Smooth muscle cell (in vitro differentiated cells): ENCODE results near the gene CTNNA1. TPM values are rescaled to one million over a fixed set of nuclear protein-coding genes. Genes with fewer than 3 reads are reported as not detected.
"Not testable (repeated sequence)": the region's sequence is repeated elsewhere in the genome, so short reads cannot be mapped to it uniquely, and the experiment has no call there.

ENCODE experiments used
- DNase-seq: peaks from one replicate; lab custom pipeline; 2025; ENCODE audit not compliant: unreplicated experiment; lab: John Stamatoyannopoulos, UW
- H2AFZ ChIP-seq: fragments of 200-600 bp; sonication (generic); 2 replicates; pipeline ENCODE4 v1.6.0; 2016; ENCODE audit warnings: antibody characterized with exemption, low read depth, mild to moderate bottlenecking
- H3F3A ChIP-seq: fragments of 200-600 bp; sonication (generic); 2 replicates; pipeline ENCODE4 v1.6.0; 2017; ENCODE audit warnings: antibody characterized with exemption, low read depth
- H3K27ac ChIP-seq: fragments of 200-600 bp; sonication (generic); 2 replicates; pipeline ENCODE4 v1.5.1; 2016; ENCODE audit warnings: low read depth, mild to moderate bottlenecking
- H3K27me3 ChIP-seq: fragments of 200-600 bp; sonication (generic); 2 replicates; pipeline ENCODE4 v1.6.1; 2016; ENCODE audit warnings: low read depth, mild to moderate bottlenecking
- H3K36me3 ChIP-seq: fragments of 200-600 bp; sonication (generic); 2 replicates; pipeline ENCODE4 v1.5.1; 2016; ENCODE audit warnings: low read depth
- H3K4me1 ChIP-seq: fragments of 200-600 bp; sonication (generic); 2 replicates; pipeline ENCODE4 v1.5.1; 2016; ENCODE audit warnings: low read depth
- H3K4me2 ChIP-seq: fragments of 200-600 bp; sonication (generic); 2 replicates; pipeline ENCODE4 v1.6.0; 2016; ENCODE audit warnings: mild to moderate bottlenecking
- H3K4me3 ChIP-seq: fragments of 200-600 bp; sonication (generic); 2 replicates; pipeline ENCODE4 v1.5.1; 2016; ENCODE audit warnings: mild to moderate bottlenecking
- H3K79me2 ChIP-seq: fragments of 200-600 bp; sonication (generic); 2 replicates; pipeline ENCODE4 v1.6.0; 2016; ENCODE audit warnings: low read depth, mild to moderate bottlenecking
- H3K9ac ChIP-seq: fragments of 200-600 bp; sonication (generic); 2 replicates; pipeline ENCODE4 v1.6.0; 2016; ENCODE audit warnings: low read depth
- H3K9me3 ChIP-seq: fragments of 200-600 bp; sonication (generic); replicated peaks from 2 replicates; pipeline ENCODE4 v1.5.1; 2016; ENCODE audit warnings: low read depth
- H4K20me1 ChIP-seq: fragments of 200-600 bp; sonication (generic); 2 replicates; pipeline ENCODE4 v1.6.0; 2016; ENCODE audit warnings: low read depth
- WGBS: methylation state at CpG from one replicate; pipeline ENCODE4 v1.1.7; 2016; ENCODE audit warnings: low lambda C conversion rate; 5-methylcytosine and 5-hydroxymethylcytosine counted together
- polyA plus RNA-seq: library from polyadenylated mRNA; unstranded; fragments of >200 nt; fragmentation: Nextera tagmentation; extraction: Ambion mirVana; gene quantifications from 2 replicates; pipeline ENCODE4 v1.2.1, GENCODE V29; 2016
- total RNA-seq: library from RNA; depleted of rRNA; stranded (reverse); fragments of >200 nt; gene quantifications from 2 replicates; pipeline ENCODE4 v1.2.3, GENCODE V29; 2014
- TF ChIP-seq, protein P1 (sequence below): fragments of 200-600 bp; sonication (generic); IDR thresholded peaks from 2 replicates; pipeline ENCODE4 v1.5.1; 2017; ENCODE audit warnings: borderline replicate concordance, mild to moderate bottlenecking, antibody characterized with exemption; ENCODE audit not compliant: insufficient read depth, poor library complexity, severe bottlenecking

The CTNNA1 gene
- total and polyA plus RNA-seq, 2 experiments from 2014 or later = 149 to 251 TPM

DNA sequence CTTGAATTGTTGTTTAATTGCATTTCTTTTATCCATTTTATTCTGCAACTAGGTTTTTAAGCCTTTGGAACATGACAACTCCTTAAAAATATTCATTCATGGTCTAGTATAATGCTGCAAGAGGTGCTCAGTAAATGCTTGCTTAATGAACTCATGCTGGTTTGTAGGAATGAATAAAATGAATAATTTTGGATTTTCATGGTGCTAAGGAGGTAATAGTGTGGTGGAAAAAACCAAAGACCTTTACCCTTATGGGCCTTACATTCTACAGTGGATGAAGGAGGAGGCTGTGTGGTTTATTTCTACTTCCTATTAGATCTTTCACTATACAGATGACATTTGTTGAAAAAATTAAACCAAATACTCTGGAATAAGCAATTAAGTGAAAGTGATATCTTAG, 78.5 kb downstream of the CTNNA1 start:
- H3K4me3 ChIP-seq = no peak overlapping the region
- H3K79me2 ChIP-seq = peaks cover 84% of the 10 kb centered on the region
- peaks cover 12% of the 10 kb centered on the region for H3F3A ChIP-seq
- peak overlapping the region; percentile 38 for H3K4me2 ChIP-seq
- peaks cover 99% of the 10 kb centered on the region for H4K20me1 ChIP-seq
- H3K4me1 ChIP-seq = peaks cover 28% of the 10 kb centered on the region
- H3K36me3 ChIP-seq = peaks cover 17% of the 10 kb centered on the region
- TF ChIP-seq, protein P1, sequence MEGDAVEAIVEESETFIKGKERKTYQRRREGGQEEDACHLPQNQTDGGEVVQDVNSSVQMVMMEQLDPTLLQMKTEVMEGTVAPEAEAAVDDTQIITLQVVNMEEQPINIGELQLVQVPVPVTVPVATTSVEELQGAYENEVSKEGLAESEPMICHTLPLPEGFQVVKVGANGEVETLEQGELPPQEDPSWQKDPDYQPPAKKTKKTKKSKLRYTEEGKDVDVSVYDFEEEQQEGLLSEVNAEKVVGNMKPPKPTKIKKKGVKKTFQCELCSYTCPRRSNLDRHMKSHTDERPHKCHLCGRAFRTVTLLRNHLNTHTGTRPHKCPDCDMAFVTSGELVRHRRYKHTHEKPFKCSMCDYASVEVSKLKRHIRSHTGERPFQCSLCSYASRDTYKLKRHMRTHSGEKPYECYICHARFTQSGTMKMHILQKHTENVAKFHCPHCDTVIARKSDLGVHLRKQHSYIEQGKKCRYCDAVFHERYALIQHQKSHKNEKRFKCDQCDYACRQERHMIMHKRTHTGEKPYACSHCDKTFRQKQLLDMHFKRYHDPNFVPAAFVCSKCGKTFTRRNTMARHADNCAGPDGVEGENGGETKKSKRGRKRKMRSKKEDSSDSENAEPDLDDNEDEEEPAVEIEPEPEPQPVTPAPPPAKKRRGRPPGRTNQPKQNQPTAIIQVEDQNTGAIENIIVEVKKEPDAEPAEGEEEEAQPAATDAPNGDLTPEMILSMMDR = no peak
- H2AFZ ChIP-seq = no peak overlapping the region
- H3K9me3 ChIP-seq = no peaks in the 10 kb centered on the region
- no peaks in the 10 kb centered on the region for H3K27me3 ChIP-seq
- no peak overlapping the region for H3K9ac ChIP-seq
- peak overlapping the region; percentile 57 for H3K27ac ChIP-seq
- no peak for DNase-seq

DNA sequence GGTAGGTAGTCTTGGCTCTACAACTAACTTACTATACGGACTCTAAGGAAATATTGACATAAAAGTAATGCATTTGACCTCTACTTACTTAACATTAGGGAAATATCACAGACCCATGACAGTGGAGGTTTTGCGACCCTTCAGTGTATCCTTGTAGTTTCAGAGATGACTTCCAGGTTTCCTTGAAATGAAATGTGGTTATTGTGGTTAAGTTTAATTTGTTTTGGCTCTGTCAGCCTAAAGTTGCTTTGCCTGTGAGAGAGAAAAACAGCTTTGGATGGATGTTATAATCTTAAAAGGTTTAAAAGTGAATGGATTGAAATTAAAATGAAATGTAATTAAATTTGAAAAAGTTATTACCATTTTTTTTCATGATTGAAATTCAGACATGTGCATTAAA, 79.0 kb downstream of the CTNNA1 start:
- Histone ChIP-seq H3K27ac (peak overlapping the region; percentile 57), H3K4me3 (no peak overlapping the region), H3K36me3 (peaks cover 14% of the 10 kb centered on the region), H3F3A (peaks cover 12% of the 10 kb centered on the region), H3K79me2 (peaks cover 84% of the 10 kb centered on the region), H3K9ac (no peak overlapping the region), H3K4me1 (peaks cover 28% of the 10 kb centered on the region), H3K27me3 (no peaks in the 10 kb centered on the region), H2AFZ (no peak overlapping the region), H4K20me1 (peaks cover 99% of the 10 kb centered on the region), H3K9me3 (no peaks in the 10 kb centered on the region), H3K4me2 (peak overlapping the region; percentile 38)
- DNase-seq = no peak
- 52% methylated on average over 2 of the region's 2 CpGs for WGBS
- TF ChIP-seq, protein P1 = no peak

DNA sequence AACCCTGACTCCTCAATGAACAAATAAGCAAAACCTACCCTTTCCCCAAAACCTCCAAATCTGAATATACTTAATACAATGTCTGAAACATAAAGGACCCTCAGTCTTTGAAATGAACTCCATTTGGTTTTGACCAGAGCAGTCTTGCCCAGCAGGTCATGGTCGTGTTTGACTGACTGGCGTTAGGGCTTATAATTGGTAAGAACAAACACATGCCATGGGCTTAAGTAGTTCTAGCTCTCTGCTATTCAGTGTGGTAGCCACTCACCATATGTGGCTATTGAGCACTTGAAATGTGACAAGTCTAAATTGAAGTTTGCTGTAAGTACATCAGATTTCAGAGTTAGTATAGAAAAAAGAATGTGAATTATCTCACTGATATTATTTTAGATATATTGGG, 79.9 kb downstream of the CTNNA1 start:
- TF ChIP-seq, protein P1 = no peak
- H3K79me2 ChIP-seq = peaks cover 84% of the 10 kb centered on the region
- no peaks in the 10 kb centered on the region for H3K27me3 ChIP-seq
- H3K36me3 ChIP-seq = peaks cover 5% of the 10 kb centered on the region
- DNase-seq = no peak
- peak overlapping the region; percentile 57 for H3K27ac ChIP-seq
- peaks cover 28% of the 10 kb centered on the region for H3K4me1 ChIP-seq
- no peak overlapping the region for H2AFZ ChIP-seq
- no peak overlapping the region for H3K4me3 ChIP-seq
- peaks cover 9% of the 10 kb centered on the region for H3F3A ChIP-seq
- WGBS = 83% methylated on average over 2 of the region's 2 CpGs
- H3K4me2 ChIP-seq = no peak overlapping the region
- no peak overlapping the region for H3K9ac ChIP-seq
- no peaks in the 10 kb centered on the region for H3K9me3 ChIP-seq
- H4K20me1 ChIP-seq = peaks cover 97% of the 10 kb centered on the region

DNA sequence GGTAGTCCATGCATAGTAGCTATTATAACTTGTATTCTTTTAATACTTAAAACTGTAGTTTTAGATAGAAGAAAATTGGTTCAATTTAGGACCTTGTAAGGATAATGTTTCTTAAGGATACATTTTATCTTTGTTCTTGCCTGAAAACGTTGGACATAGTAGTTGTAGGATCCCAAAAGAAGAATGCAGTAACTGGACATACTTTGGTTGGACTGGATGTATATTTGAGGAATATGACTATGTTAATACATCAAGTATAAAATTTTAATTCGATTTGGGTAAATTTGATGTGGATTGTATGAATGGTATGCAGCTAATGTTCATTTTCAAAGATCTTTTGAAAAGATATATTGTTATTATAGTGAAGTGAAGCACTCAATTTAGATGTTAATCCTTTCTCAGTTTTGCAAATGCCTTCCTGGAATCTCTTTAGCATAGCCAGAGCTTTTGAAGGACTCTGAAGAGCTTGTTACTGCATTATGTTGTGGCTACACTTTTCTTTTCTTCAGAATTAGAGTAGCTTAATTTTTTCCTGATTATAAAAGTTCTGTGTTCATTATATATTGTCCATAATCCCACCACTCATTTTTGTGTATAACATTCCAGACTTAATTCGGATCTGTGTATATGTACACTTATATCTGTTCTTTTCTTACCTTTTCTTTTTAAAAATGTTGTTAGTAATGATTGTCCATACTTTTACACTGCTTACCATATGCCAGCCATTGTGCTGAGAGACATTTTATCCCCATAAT, 80.7 kb downstream of the CTNNA1 start:
- H3K27me3 ChIP-seq = no peaks in the 10 kb centered on the region
- no peaks in the 10 kb centered on the region for H3K36me3 ChIP-seq
- no peak overlapping the region for H3K9ac ChIP-seq
- H3K4me3 ChIP-seq = no peak overlapping the region
- H2AFZ ChIP-seq = no peak overlapping the region
- H3K4me1 ChIP-seq = peaks cover 28% of the 10 kb centered on the region
- 37% methylated on average over 3 of the region's 3 CpGs for WGBS
- no peak overlapping the region for H3K27ac ChIP-seq
- peaks cover under 1% of the 10 kb centered on the region for H3F3A ChIP-seq
- no peaks in the 10 kb centered on the region for H3K9me3 ChIP-seq
- H4K20me1 ChIP-seq = peaks cover 97% of the 10 kb centered on the region
- no peak for DNase-seq
- TF ChIP-seq, protein P1 = no peak
- peaks cover 84% of the 10 kb centered on the region for H3K79me2 ChIP-seq
- H3K4me2 ChIP-seq = no peak overlapping the region

DNA sequence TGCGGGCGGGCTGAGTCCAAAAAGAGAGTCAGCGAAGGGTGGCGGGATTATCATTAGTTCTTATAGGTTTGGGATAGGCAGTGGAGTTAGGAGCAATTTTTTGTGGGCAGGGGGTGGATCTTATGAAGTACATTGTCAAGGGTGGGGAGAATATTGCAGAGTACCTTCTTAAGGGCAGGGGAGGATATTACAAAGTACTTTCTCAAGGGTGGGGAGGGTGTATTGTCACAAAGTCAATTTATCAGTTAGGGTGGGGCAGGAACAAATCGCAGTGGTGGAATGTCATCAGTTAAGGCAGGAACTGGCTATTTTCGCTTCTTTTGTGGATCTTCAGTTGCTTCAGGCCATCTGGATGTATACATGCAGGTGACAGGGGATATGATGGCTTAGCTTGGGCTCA, 81.6 kb downstream of the CTNNA1 start:
- not testable (repeated sequence) for H3K4me3 ChIP-seq
- WGBS = 93% methylated on average over 6 of the region's 6 CpGs

More for the DNA sequence above, 81.6 kb downstream of the CTNNA1 start:
- Histone ChIP-seq H3K79me2 (peaks cover 93% of the 10 kb centered on the region), H4K20me1 (peaks cover 97% of the 10 kb centered on the region), H3K4me1 (peaks cover 28% of the 10 kb centered on the region)
- not testable (repeated sequence) for H3K9ac ChIP-seq, H3F3A ChIP-seq, H3K27ac ChIP-seq, H3K4me2 ChIP-seq, H3K9me3 ChIP-seq, DNase-seq, H3K36me3 ChIP-seq, H3K27me3 ChIP-seq, H2AFZ ChIP-seq
